ENCODE data around the gene FMN1. TPM values are rescaled to one million over a fixed set of nuclear protein-coding genes. Genes with fewer than 3 reads are reported as not detected.

The FMN1 gene
- polyA plus RNA-seq, 2 of the 4 experiments (the other 2 are of a cell fraction) = 0.53 to 2.2 TPM

GRCh38 chr15:33046329-33046728 lies 148.2 kb downstream of the FMN1 start:
- Histone ChIP-seq H3K4me1 (no peaks in the 10 kb centered on the region), H3K4me2 (no peak overlapping the region), H3K4me3 (no peak overlapping the region), H3K27ac (no peak overlapping the region), H3K9me3 (peaks cover 30% of the 10 kb centered on the region; the same call in 1 of the 3 replicates)
- TF ChIP-seq ESRRA (IDR thresholded peaks at IDR 0.05; ENCODE audit: borderline replicate concordance, low read length) (no peak), JUN (IDR thresholded peaks at IDR 0.05) (no peak), FOXS1 (CRISPR knock-in tag; IDR thresholded peaks at IDR 0.05) (no peak), HOXB13 (CRISPR knock-in tag; IDR thresholded peaks at IDR 0.05; ENCODE audit: low read depth) (no peak), HEYL (CRISPR knock-in tag; IDR thresholded peaks at IDR 0.05) (no peak), CHD2 (IDR thresholded peaks at IDR 0.05; ENCODE audit: low read length, partially characterized antibody) (no peak), POLR2A (IDR thresholded peaks at IDR 0.05; ENCODE audit: low read length) (no peak), BCL3 (IDR thresholded peaks at IDR 0.05) (no peak), MAZ (IDR thresholded peaks at IDR 0.05; ENCODE audit: borderline replicate concordance, low read depth, low read length) (no peak)
- TF ChIP-seq, protein P1, sequence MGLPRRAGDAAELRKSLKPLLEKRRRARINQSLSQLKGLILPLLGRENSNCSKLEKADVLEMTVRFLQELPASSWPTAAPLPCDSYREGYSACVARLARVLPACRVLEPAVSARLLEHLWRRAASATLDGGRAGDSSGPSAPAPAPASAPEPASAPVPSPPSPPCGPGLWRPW (IDR thresholded peaks at IDR 0.05) = no peak
- TF ChIP-seq, protein P2, sequence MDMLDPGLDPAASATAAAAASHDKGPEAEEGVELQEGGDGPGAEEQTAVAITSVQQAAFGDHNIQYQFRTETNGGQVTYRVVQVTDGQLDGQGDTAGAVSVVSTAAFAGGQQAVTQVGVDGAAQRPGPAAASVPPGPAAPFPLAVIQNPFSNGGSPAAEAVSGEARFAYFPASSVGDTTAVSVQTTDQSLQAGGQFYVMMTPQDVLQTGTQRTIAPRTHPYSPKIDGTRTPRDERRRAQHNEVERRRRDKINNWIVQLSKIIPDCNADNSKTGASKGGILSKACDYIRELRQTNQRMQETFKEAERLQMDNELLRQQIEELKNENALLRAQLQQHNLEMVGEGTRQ (IDR thresholded peaks at IDR 0.05) = no peak
- TF ChIP-seq, protein P3, sequence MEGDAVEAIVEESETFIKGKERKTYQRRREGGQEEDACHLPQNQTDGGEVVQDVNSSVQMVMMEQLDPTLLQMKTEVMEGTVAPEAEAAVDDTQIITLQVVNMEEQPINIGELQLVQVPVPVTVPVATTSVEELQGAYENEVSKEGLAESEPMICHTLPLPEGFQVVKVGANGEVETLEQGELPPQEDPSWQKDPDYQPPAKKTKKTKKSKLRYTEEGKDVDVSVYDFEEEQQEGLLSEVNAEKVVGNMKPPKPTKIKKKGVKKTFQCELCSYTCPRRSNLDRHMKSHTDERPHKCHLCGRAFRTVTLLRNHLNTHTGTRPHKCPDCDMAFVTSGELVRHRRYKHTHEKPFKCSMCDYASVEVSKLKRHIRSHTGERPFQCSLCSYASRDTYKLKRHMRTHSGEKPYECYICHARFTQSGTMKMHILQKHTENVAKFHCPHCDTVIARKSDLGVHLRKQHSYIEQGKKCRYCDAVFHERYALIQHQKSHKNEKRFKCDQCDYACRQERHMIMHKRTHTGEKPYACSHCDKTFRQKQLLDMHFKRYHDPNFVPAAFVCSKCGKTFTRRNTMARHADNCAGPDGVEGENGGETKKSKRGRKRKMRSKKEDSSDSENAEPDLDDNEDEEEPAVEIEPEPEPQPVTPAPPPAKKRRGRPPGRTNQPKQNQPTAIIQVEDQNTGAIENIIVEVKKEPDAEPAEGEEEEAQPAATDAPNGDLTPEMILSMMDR (IDR thresholded peaks at IDR 0.05) = no peak
- TF ChIP-seq, protein P4, sequence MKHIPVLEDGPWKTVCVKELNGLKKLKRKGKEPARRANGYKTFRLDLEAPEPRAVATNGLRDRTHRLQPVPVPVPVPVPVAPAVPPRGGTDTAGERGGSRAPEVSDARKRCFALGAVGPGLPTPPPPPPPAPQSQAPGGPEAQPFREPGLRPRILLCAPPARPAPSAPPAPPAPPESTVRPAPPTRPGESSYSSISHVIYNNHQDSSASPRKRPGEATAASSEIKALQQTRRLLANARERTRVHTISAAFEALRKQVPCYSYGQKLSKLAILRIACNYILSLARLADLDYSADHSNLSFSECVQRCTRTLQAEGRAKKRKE (CRISPR knock-in tag; IDR thresholded peaks at IDR 0.05; ENCODE audit: low read depth) = no peak
- DNase-seq (ENCODE audit: low read depth in 1 of 2, low spot score in 1 of 2) (no peak), FAIRE-seq (no peak), ATAC-seq (no peak)
- WGBS (ENCODE audit: missing lambda C conversion rate) = 41% methylated on average over 2 of the region's 2 CpGs
- ChIA-PET POLR2A (no interaction called here), CTCF (interaction anchor here (0.8 to 2.5 kb wide), 4 partner anchors 12 to 220 kb away, joined by 3 to 7 read pairs (median 3); no protein-coding TSS in a partner anchor)

- 49% methylated on average over 7 of the region's 8 CpGs for WGBS (ENCODE audit: missing lambda C conversion rate)
- Histone ChIP-seq H3K4me3 (no peak overlapping the region), H3K4me2 (no peak overlapping the region), H3K27ac (no peak overlapping the region), H3K4me1 (no peaks in the 10 kb centered on the region), H3K9me3 (peaks cover 30% of the 10 kb centered on the region; the same call in 1 of the 3 replicates)
- ATAC-seq (no peak), FAIRE-seq (no peak), DNase-seq (ENCODE audit: low read depth in 1 of 2, low spot score in 1 of 2) (no peak)
- POLR2A ChIA-PET = no interaction called here
- CTCF ChIA-PET = interaction anchor here (1.2 to 3.2 kb wide), 5 partner anchors 12 to 87 kb away, joined by 3 to 10 read pairs (median 6); no protein-coding TSS in a partner anchor
- TF ChIP-seq, protein P3 (IDR thresholded peaks at IDR 0.05) = no peak
- no peak for TF ChIP-seq ZNF302 (CRISPR knock-in tag; IDR thresholded peaks at IDR 0.05)
- TF ChIP-seq EHMT2 (IDR thresholded peaks at IDR 0.05; ENCODE audit: low read depth) = no peak
- no peak for TF ChIP-seq POLR2A (IDR thresholded peaks at IDR 0.05; ENCODE audit: low read length)
- TF ChIP-seq, protein P5, sequence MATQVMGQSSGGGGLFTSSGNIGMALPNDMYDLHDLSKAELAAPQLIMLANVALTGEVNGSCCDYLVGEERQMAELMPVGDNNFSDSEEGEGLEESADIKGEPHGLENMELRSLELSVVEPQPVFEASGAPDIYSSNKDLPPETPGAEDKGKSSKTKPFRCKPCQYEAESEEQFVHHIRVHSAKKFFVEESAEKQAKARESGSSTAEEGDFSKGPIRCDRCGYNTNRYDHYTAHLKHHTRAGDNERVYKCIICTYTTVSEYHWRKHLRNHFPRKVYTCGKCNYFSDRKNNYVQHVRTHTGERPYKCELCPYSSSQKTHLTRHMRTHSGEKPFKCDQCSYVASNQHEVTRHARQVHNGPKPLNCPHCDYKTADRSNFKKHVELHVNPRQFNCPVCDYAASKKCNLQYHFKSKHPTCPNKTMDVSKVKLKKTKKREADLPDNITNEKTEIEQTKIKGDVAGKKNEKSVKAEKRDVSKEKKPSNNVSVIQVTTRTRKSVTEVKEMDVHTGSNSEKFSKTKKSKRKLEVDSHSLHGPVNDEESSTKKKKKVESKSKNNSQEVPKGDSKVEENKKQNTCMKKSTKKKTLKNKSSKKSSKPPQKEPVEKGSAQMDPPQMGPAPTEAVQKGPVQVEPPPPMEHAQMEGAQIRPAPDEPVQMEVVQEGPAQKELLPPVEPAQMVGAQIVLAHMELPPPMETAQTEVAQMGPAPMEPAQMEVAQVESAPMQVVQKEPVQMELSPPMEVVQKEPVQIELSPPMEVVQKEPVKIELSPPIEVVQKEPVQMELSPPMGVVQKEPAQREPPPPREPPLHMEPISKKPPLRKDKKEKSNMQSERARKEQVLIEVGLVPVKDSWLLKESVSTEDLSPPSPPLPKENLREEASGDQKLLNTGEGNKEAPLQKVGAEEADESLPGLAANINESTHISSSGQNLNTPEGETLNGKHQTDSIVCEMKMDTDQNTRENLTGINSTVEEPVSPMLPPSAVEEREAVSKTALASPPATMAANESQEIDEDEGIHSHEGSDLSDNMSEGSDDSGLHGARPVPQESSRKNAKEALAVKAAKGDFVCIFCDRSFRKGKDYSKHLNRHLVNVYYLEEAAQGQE (IDR thresholded peaks at IDR 0.05) = no peak
- TF ChIP-seq ZSCAN20 (CRISPR knock-in tag; IDR thresholded peaks at IDR 0.05) = no peak
- no peak for TF ChIP-seq RARB (CRISPR knock-in tag; IDR thresholded peaks at IDR 0.05)
- TF ChIP-seq NR3C1 (IDR thresholded peaks at IDR 0.05) = no peak
- no peak for TF ChIP-seq JUN (IDR thresholded peaks at IDR 0.05)
- no peak for TF ChIP-seq CEBPB (IDR thresholded peaks at IDR 0.05)
- no peak for TF ChIP-seq TFCP2L1 (CRISPR knock-in tag; IDR thresholded peaks at IDR 0.05)
- no peak for TF ChIP-seq MAX (IDR thresholded peaks at IDR 0.05)
- TF ChIP-seq, protein P4 (CRISPR knock-in tag; IDR thresholded peaks at IDR 0.05; ENCODE audit: low read depth) = no peak
- TF ChIP-seq NPAS2 (CRISPR knock-in tag; IDR thresholded peaks at IDR 0.05; ENCODE audit: borderline replicate concordance) = no peak
Measured at GRCh38 chr15:33045066-33045810, 149.3 kb downstream of the FMN1 start.

Data from A549 (cell line).